Sigmoid colon (tissue), 4 donors: ENCODE results near the gene C11orf52.

Experiments used
- EP300 ChIP-seq, 4 donors: sonication (generic); formaldehyde crosslinking; IDR thresholded peaks; one replicate each; pipeline ENCODE4 v1.6.1; 2017; ENCODE audit warnings: antibody characterized with exemption in 4 of 4
- POLR2A ChIP-seq, 2 donors: fragments of 450-650 bp; IDR thresholded peaks; one replicate each; pipeline ENCODE4 v1.6.1; 2016; ENCODE audit warnings: antibody characterized with exemption in 2 of 2, mild to moderate bottlenecking in 2 of 2, moderate library complexity in 2 of 2
- POLR2AphosphoS5 ChIP-seq, 4 donors: sonication (generic); formaldehyde crosslinking; IDR thresholded peaks; one replicate each; pipeline ENCODE4 v1.6.1; 2017; ENCODE audit warnings: antibody characterized with exemption in 4 of 4
- TF ChIP-seq, protein P1 (sequence below), 4 experiments: fragments of 450-650 bp in 3 of 4; fragments of 200-600 bp in 1 of 4; IDR thresholded peaks; one replicate each; pipeline ENCODE4 v1.5.1; 2016 to 2019; ENCODE audit warnings: antibody characterized with exemption in 4 of 4, mild to moderate bottlenecking in 3 of 4, moderate library complexity in 2 of 4

DNA sequence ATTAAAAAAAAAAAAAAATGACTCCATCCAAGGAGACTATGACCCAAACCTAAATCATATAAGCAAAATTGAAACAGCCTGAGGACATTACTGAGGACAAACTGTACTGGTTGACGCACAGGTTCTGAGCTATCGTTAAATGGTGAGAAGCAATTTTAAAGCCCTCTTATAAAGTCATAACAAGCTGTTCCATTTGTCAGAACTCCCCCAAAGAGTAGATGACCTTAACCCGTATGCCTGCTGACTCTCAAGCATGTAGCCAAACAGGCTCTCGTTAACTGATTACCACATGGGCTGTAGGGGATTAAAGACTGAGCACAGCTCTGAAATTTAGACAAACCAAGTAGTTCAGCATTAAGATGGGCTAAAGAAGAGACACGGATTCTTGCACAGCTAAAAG lies 9.3 kb upstream of the C11orf52 start:
- TF ChIP-seq, protein P1, sequence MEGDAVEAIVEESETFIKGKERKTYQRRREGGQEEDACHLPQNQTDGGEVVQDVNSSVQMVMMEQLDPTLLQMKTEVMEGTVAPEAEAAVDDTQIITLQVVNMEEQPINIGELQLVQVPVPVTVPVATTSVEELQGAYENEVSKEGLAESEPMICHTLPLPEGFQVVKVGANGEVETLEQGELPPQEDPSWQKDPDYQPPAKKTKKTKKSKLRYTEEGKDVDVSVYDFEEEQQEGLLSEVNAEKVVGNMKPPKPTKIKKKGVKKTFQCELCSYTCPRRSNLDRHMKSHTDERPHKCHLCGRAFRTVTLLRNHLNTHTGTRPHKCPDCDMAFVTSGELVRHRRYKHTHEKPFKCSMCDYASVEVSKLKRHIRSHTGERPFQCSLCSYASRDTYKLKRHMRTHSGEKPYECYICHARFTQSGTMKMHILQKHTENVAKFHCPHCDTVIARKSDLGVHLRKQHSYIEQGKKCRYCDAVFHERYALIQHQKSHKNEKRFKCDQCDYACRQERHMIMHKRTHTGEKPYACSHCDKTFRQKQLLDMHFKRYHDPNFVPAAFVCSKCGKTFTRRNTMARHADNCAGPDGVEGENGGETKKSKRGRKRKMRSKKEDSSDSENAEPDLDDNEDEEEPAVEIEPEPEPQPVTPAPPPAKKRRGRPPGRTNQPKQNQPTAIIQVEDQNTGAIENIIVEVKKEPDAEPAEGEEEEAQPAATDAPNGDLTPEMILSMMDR (IDR thresholded peaks at IDR 0.05) = no peak
- no peak for TF ChIP-seq POLR2A (IDR thresholded peaks at IDR 0.05)
- peak in 3 of 4 donors; percentile 28 to 94 (median 58) for TF ChIP-seq EP300 (IDR thresholded peaks at IDR 0.05)
- TF ChIP-seq POLR2AphosphoS5 (IDR thresholded peaks at IDR 0.05) = peak in 2 of 4 donors; percentile 23 to 31
